ENCODE measurements around the gene JARID2.

JARID2 gene

GRCh38 chr6:15382712-15383111 lies 136.8 kb downstream of the JARID2 start:
- no peak for DNase-seq

GRCh38 chr6:15384901-15385300 lies 139.0 kb downstream of the JARID2 start:
- DNase-seq, result no peak

- DNase-seq, result no peak
Measured at GRCh38 chr6:15385521-15385920, 139.7 kb downstream of the JARID2 start.

- DNase-seq, result no peak
Measured at GRCh38 chr6:15386110-15386755, 140.4 kb downstream of the JARID2 start.

- no peak for DNase-seq
Measured at GRCh38 chr6:15386756-15387112, 140.9 kb downstream of the JARID2 start.

- DNase-seq, result no peak
Measured at GRCh38 chr6:15387118-15387517, 141.2 kb downstream of the JARID2 start.

GRCh38 chr6:15389084-15389764 lies 143.4 kb downstream of the JARID2 start:
- DNase-seq, result no peak

- peak in 1 of 2 donors; percentile 20 for DNase-seq
Measured at GRCh38 chr6:15389765-15390723, 144.2 kb downstream of the JARID2 start.

- DNase-seq, result no peak
Measured at GRCh38 chr6:15391500-15391899, 145.6 kb downstream of the JARID2 start.

GRCh38 chr6:15392182-15392581 lies 146.3 kb downstream of the JARID2 start:
- no peak for DNase-seq

GRCh38 chr6:15393605-15394004 lies 147.7 kb downstream of the JARID2 start:
- no peak for DNase-seq

GRCh38 chr6:15395087-15395486 lies 149.2 kb downstream of the JARID2 start:
- no peak for DNase-seq

- no peak for DNase-seq
Measured at GRCh38 chr6:15396808-15397207, 150.9 kb downstream of the JARID2 start.

- peak in 1 of 2 donors; percentile 59 for DNase-seq
Measured at GRCh38 chr6:15398633-15399275, 152.9 kb downstream of the JARID2 start.

GRCh38 chr6:15399641-15400470 lies 154.0 kb downstream of the JARID2 start:
- DNase-seq, result no peak

- DNase-seq, result no peak
Measured at GRCh38 chr6:15400572-15401004, 154.7 kb downstream of the JARID2 start.

GRCh38 chr6:15401120-15401519 lies 155.3 kb downstream of the JARID2 start:
- no peak for DNase-seq

- DNase-seq, result no peak
Measured at GRCh38 chr6:15401769-15402250, 155.9 kb downstream of the JARID2 start.

- DNase-seq, result no peak
Measured at GRCh38 chr6:15402406-15403045, 156.7 kb downstream of the JARID2 start.

- no peak for DNase-seq
Measured at GRCh38 chr6:15403094-15403755, 157.4 kb downstream of the JARID2 start.

GRCh38 chr6:15404685-15404980 lies 158.8 kb downstream of the JARID2 start:
- DNase-seq, result no peak

All from bone marrow (tissue), 2 donors.